Measurements from ENCODE around the gene MLLT10. TPM values are rescaled to one million over a fixed set of nuclear protein-coding genes. Genes with fewer than 3 reads are reported as not detected.

Gene MLLT10
- total and polyA plus RNA-seq, 10 of the 15 experiments (the other 5 are each of a cell fraction or from before 2014, with no cell fraction given): 8.7 to 61.1 (median 28.5) TPM

GRCh38 chr10:21758239-21758638 lies 224.2 kb downstream of the MLLT10 start:
- WGBS (ENCODE audit: insufficient coverage, insufficient replicate concordance, low lambda C conversion rate, missing lambda C conversion rate): over 99% methylated on average over 14 of the region's 14 CpGs
- no peaks in the 10 kb centered on the region; a peak in 4 of 4 replicates for H3K36me3 ChIP-seq (ENCODE audit: control insufficient read depth in 2 of 2, insufficient read depth in 2 of 2, low read length in 1 of 2)
- DNase-seq (ENCODE audit: low read depth, low spot score) (no peak), FAIRE-seq (no peak), ATAC-seq (no peak)
- no peaks in the 10 kb centered on the region for H4K20me1 ChIP-seq (ENCODE audit: control insufficient read depth, insufficient read depth)
- no peaks in the 10 kb centered on the region for H3K27me3 ChIP-seq (replicated peaks in 1 of 2; ENCODE audit: control insufficient read depth in 2 of 2, insufficient read depth in 2 of 2, low read length in 1 of 2)
- H3K4me3 ChIP-seq: no peak overlapping the region
- H3K9me3 ChIP-seq (replicated peaks; ENCODE audit: control insufficient read depth, insufficient read depth, low read length): no peaks in the 10 kb centered on the region
- no TSS peak for BruUV-seq (replicated peaks)
- H3K27ac ChIP-seq (ENCODE audit: control insufficient read depth, insufficient read depth): no peak overlapping the region
- SMC1A ChIA-PET (ENCODE audit: uncharacterized antibody, unreplicated experiment): interaction anchor here (0.9 kb wide), 1 partner anchor 195 kb away, joined by 3 read pairs; no protein-coding TSS in a partner anchor
- no peak overlapping the region for H2AFZ ChIP-seq (ENCODE audit: control insufficient read depth, low read depth, low read length)
- POLR2A ChIA-PET: no interaction called here
- in situ Hi-C loops (cut with MboI): no loop called here
- intact Hi-C loops (cut with micrococcal nuclease; ENCODE audit: unreplicated experiment): no loop called here
- no peak overlapping the region for H3K9ac ChIP-seq (ENCODE audit: control insufficient read depth, insufficient read depth, low read length)
- CTCF ChIA-PET: no interaction called here
- no peak overlapping the region for H3K4me2 ChIP-seq (ENCODE audit: control insufficient read depth, insufficient read depth)
- H3K4me1 ChIP-seq (ENCODE audit: control insufficient read depth, insufficient read depth, low read length): no peaks in the 10 kb centered on the region
- RAD21 ChIA-PET (ENCODE audit: unreplicated experiment): no interaction called here
- no peaks in the 10 kb centered on the region for H3K79me2 ChIP-seq (ENCODE audit: control insufficient read depth, insufficient read depth, low read length)
- TF ChIP-seq MAX (IDR thresholded peaks at IDR 0.05; ENCODE audit: low read depth, low read length): no peak
- no peak for TF ChIP-seq PML (IDR thresholded peaks at IDR 0.05; ENCODE audit: low read length)
- no peak for TF ChIP-seq GABPA (IDR thresholded peaks at IDR 0.05; ENCODE audit: low read depth)
- TF ChIP-seq E4F1 (IDR thresholded peaks at IDR 0.05; ENCODE audit: borderline replicate concordance, partially characterized antibody): no peak
- TF ChIP-seq ATF3 (IDR thresholded peaks at IDR 0.05; ENCODE audit: borderline replicate concordance, extremely low read depth, low read depth, low read length): no peak
- no peak for TF ChIP-seq ZBTB4 (CRISPR knock-in tag; IDR thresholded peaks at IDR 0.05)
- TF ChIP-seq RAD51 (IDR thresholded peaks at IDR 0.05): no peak
- no peak for TF ChIP-seq BACH1 (IDR thresholded peaks at IDR 0.05; ENCODE audit: borderline replicate concordance)
- no peak for TF ChIP-seq PAX5 (IDR thresholded peaks at IDR 0.05; ENCODE audit: borderline replicate concordance, low read depth, low read length)
- no peak for TF ChIP-seq SMC3 (IDR thresholded peaks at IDR 0.05; ENCODE audit: borderline replicate concordance, low read length)
- no peak for TF ChIP-seq NRF1 (conservative IDR thresholded peaks at IDR 0.05; ENCODE audit: low read depth, low read length)
- no peak for TF ChIP-seq SREBF2 (IDR thresholded peaks at IDR 0.05; ENCODE audit: low read length)
- TF ChIP-seq STAT1 (conservative IDR thresholded peaks at IDR 0.05): no peak
- no peak for TF ChIP-seq ATF7 (IDR thresholded peaks at IDR 0.05; ENCODE audit: low read depth)
- no peak for TF ChIP-seq LARP7 (IDR thresholded peaks at IDR 0.05)
- TF ChIP-seq SMAD1 (IDR thresholded peaks at IDR 0.05; ENCODE audit: low read depth, partially characterized antibody): no peak
- no peak for TF ChIP-seq RELA (IDR thresholded peaks at IDR 0.05; ENCODE audit: borderline replicate concordance, partially characterized antibody)
- no peak for TF ChIP-seq NFYB (IDR thresholded peaks at IDR 0.05; ENCODE audit: insufficient read depth, low read depth, low read length)

All from GM12878 (cell line).